ENCODE measurements around the gene MKI67. TPM values are rescaled to one million over a fixed set of nuclear protein-coding genes. Genes with fewer than 3 reads are reported as not detected.
"Not testable (repeated sequence)": the region's sequence is repeated elsewhere in the genome, so short reads cannot be mapped to it uniquely, and the experiment has no call there.

Gene MKI67
- total RNA-seq, 1 donor from 2014 or later: 45.7 TPM

GRCh38 chr10:128147064-128147463 lies 20.8 kb upstream of the MKI67 start:
- Mint-ChIP-seq H3K27me3 (peaks cover 63% of the 10 kb centered on the region), H3K27ac (no peak overlapping the region), H3K9me3 (ENCODE audit: low read depth) (no peaks in the 10 kb centered on the region), H3K4me3 (ENCODE audit: low read depth) (no peak overlapping the region), H3K4me1 (ENCODE audit: low read depth) (no peaks in the 10 kb centered on the region), H3K36me3 (ENCODE audit: insufficient read depth) (no peaks in the 10 kb centered on the region)
- DNase-seq (ENCODE audit: low spot score, unreplicated experiment): no peak
- no peak for TF ChIP-seq CTCF (IDR thresholded peaks at IDR 0.05; ENCODE audit: unreplicated experiment)

DNA sequence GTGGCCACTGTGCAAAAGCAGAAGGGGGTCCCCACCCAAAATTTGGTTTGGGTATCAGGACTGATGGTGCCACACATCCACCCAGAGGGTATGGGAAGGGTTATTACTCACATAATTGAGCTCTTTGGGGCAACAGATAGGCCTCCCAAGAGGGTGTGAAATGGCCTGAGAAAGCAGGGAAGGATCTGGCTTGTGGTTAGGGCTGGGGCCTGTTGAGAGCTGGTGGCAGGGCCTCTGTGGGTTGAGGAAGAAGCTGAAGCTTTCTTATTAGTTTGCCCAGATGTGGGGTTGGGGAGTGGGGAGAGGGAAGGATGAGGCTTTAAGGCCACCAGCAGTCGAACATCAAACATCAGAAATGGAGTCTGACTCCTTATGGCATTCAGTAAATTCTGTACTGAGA lies 18.3 kb upstream of the MKI67 start:
- H3K4me1 Mint-ChIP-seq (ENCODE audit: low read depth): no peaks in the 10 kb centered on the region
- DNase-seq (ENCODE audit: low spot score, unreplicated experiment): no peak
- H3K4me3 Mint-ChIP-seq (ENCODE audit: low read depth): no peak overlapping the region
- H3K36me3 Mint-ChIP-seq (ENCODE audit: insufficient read depth): no peaks in the 10 kb centered on the region
- no peaks in the 10 kb centered on the region for H3K9me3 Mint-ChIP-seq (ENCODE audit: low read depth)
- peaks cover 52% of the 10 kb centered on the region for H3K27me3 Mint-ChIP-seq
- no peak for TF ChIP-seq CTCF (IDR thresholded peaks at IDR 0.05; ENCODE audit: unreplicated experiment)
- no peak overlapping the region for H3K27ac Mint-ChIP-seq

GRCh38 chr10:128143531-128143930 lies 17.3 kb upstream of the MKI67 start:
- Mint-ChIP-seq H3K36me3 (ENCODE audit: insufficient read depth) (no peaks in the 10 kb centered on the region), H3K9me3 (ENCODE audit: low read depth) (no peaks in the 10 kb centered on the region), H3K27me3 (peaks cover 44% of the 10 kb centered on the region), H3K4me1 (ENCODE audit: low read depth) (no peaks in the 10 kb centered on the region), H3K27ac (no peak overlapping the region), H3K4me3 (ENCODE audit: low read depth) (no peak overlapping the region)
- no peak for DNase-seq (ENCODE audit: low spot score, unreplicated experiment)
- TF ChIP-seq CTCF (IDR thresholded peaks at IDR 0.05; ENCODE audit: unreplicated experiment): no peak

- H3K27me3 Mint-ChIP-seq: peaks cover 19% of the 10 kb centered on the region
- H3K9me3 Mint-ChIP-seq (ENCODE audit: low read depth): no peaks in the 10 kb centered on the region
- DNase-seq (ENCODE audit: low spot score, unreplicated experiment): no peak
- H3K36me3 Mint-ChIP-seq (ENCODE audit: insufficient read depth): no peaks in the 10 kb centered on the region
- H3K4me1 Mint-ChIP-seq (ENCODE audit: low read depth): no peaks in the 10 kb centered on the region
- no peak for TF ChIP-seq CTCF (IDR thresholded peaks at IDR 0.05; ENCODE audit: unreplicated experiment)
- no peak overlapping the region for H3K4me3 Mint-ChIP-seq (ENCODE audit: low read depth)
- H3K27ac Mint-ChIP-seq: no peak overlapping the region
Observed at GRCh38 chr10:128140425-128140824, 14.2 kb upstream of the MKI67 start.

DNA sequence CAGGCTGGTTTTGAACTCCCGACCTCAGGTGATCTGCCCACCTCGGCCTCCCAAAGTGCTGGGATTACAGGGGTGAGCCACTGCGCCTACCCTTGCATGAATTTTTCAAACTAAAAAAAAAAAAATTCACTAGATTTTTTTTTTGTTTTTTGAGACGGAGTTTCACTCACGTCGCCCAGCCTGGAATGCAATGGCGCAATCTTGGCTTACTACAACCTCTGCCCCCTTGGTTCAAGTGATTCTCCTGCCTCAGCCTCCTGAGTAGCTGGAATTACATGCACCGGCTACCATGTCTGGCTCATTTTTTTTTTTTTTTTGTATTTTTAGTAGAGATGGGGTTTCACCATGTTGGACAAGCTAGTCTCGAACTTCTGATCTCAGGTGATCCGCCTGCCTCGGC lies 12.2 kb upstream of the MKI67 start:
- not testable (repeated sequence) for DNase-seq (ENCODE audit: low spot score, unreplicated experiment); H3K36me3 Mint-ChIP-seq (ENCODE audit: insufficient read depth); H3K9me3 Mint-ChIP-seq (ENCODE audit: low read depth); H3K27ac Mint-ChIP-seq; H3K4me1 Mint-ChIP-seq (ENCODE audit: low read depth); H3K4me3 Mint-ChIP-seq (ENCODE audit: low read depth)
- H3K27me3 Mint-ChIP-seq: peaks cover 10% of the 10 kb centered on the region

DNA sequence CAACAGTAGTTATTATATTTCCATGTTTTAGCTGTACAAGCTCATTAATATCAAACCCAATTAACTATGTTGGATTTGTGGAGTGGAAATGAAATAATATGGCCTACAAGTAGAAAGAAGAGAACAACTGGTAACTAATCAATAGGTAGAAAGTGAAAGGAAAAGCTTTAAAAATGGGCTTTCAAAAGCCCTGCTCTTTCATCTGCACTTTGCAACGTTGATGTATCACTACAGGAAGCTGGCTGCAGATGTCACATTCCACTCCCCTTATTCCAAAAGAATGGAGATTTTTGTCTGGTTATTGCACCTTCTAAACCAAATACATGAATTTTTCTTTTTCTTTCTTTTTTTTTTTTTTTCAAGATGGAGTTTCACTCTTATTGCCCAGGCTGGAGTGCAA lies 11.7 kb upstream of the MKI67 start:
- Mint-ChIP-seq H3K27me3 (peaks cover 14% of the 10 kb centered on the region), H3K4me1 (ENCODE audit: low read depth) (no peaks in the 10 kb centered on the region), H3K4me3 (ENCODE audit: low read depth) (no peak overlapping the region), H3K27ac (no peak overlapping the region), H3K36me3 (ENCODE audit: insufficient read depth) (no peaks in the 10 kb centered on the region), H3K9me3 (ENCODE audit: low read depth) (no peaks in the 10 kb centered on the region)
- no peak for DNase-seq (ENCODE audit: low spot score, unreplicated experiment)
- no peak for TF ChIP-seq CTCF (IDR thresholded peaks at IDR 0.05; ENCODE audit: unreplicated experiment)
